Activated naive CD8-positive, alpha-beta T cell treated with anti-CD3 and anti-CD28 coated beads, Interleukin-2, amount 10 ng/mL, durations not matched to agents 7 days and 5 days (primary cell): ENCODE results near the gene TSPAN9. TPM values are rescaled to one million over a fixed set of nuclear protein-coding genes. Genes with fewer than 3 reads are reported as not detected.

ENCODE experiments used
- ATAC-seq: fragments of 150-1000 bp; cut with Tn5 transposase; one replicate; pipeline ENCODE4 v1.10.0; 2021; ENCODE audit warnings: low read depth, moderate library complexity
- POLR2A ChIA-PET: fragments of 350-600 bp; sonication (Branson Sonifier 250); formaldehyde crosslinking; loops from one replicate; lab custom pipeline; 2021; ENCODE audit warnings: antibody characterized with exemption; lab: Charles Lee
- DNase-seq: peaks from one replicate; pipeline ENCODE4 v3.0.0; 2021
- H3K27ac Mint-ChIP-seq: one replicate; pipeline ENCODE4 v1.8.0; 2022; ENCODE audit warnings: mild to moderate bottlenecking, mixed read lengths
- H3K27me3 Mint-ChIP-seq: one replicate; pipeline ENCODE4 v1.8.0; 2022; ENCODE audit warnings: mild to moderate bottlenecking, moderate library complexity, mixed read lengths
- H3K36me3 Mint-ChIP-seq: one replicate; pipeline ENCODE4 v1.8.0; 2021; ENCODE audit warnings: mild to moderate bottlenecking, mixed read lengths
- H3K4me1 Mint-ChIP-seq: one replicate; pipeline ENCODE4 v1.8.0; 2021; ENCODE audit warnings: mixed read lengths
- H3K4me3 Mint-ChIP-seq: one replicate; pipeline ENCODE4 v1.8.0; 2022; ENCODE audit warnings: mild to moderate bottlenecking, moderate library complexity, mixed read lengths
- H3K9me3 Mint-ChIP-seq: one replicate; pipeline ENCODE4 v1.8.0; 2021; ENCODE audit warnings: mixed read lengths
- total RNA-seq, 2 experiments: library from RNA; stranded (reverse); gene quantifications; one replicate each; pipeline ENCODE4 v1.2.3, GENCODE V29; 2021

TSPAN9 gene
- total RNA-seq, 2 experiments from 2014 or later = 0.42 to 0.60 TPM

GRCh38 chr12:3224530-3224903, 147.3 kb downstream of the TSPAN9 start:
- Mint-ChIP-seq H3K36me3 (no peaks in the 10 kb centered on the region), H3K27me3 (no peaks in the 10 kb centered on the region), H3K9me3 (no peaks in the 10 kb centered on the region), H3K4me1 (peaks cover 8% of the 10 kb centered on the region), H3K27ac (no peak overlapping the region), H3K4me3 (no peak overlapping the region)
- ATAC-seq (no peak), DNase-seq (no peak)
- POLR2A ChIA-PET = no interaction called here

GRCh38 chr12:3225154-3225795, 148.1 kb downstream of the TSPAN9 start:
- POLR2A ChIA-PET = no interaction called here
- Mint-ChIP-seq H3K27ac (no peak overlapping the region), H3K4me3 (no peak overlapping the region), H3K4me1 (peaks cover 8% of the 10 kb centered on the region), H3K9me3 (no peaks in the 10 kb centered on the region), H3K36me3 (no peaks in the 10 kb centered on the region), H3K27me3 (peaks cover 3% of the 10 kb centered on the region)
- ATAC-seq (peak; percentile 35), DNase-seq (no peak)

GRCh38 chr12:3225796-3226180, 148.6 kb downstream of the TSPAN9 start:
- Mint-ChIP-seq H3K9me3 (no peaks in the 10 kb centered on the region), H3K27ac (peak overlapping the region; percentile 34), H3K4me1 (peaks cover 6% of the 10 kb centered on the region), H3K27me3 (peaks cover 3% of the 10 kb centered on the region), H3K4me3 (no peak overlapping the region), H3K36me3 (no peaks in the 10 kb centered on the region)
- POLR2A ChIA-PET = no interaction called here
- peak; percentile 18 for ATAC-seq
- no peak for DNase-seq

GRCh38 chr12:3226264-3226663, 149.1 kb downstream of the TSPAN9 start:
- no peaks in the 10 kb centered on the region for H3K36me3 Mint-ChIP-seq
- H3K4me1 Mint-ChIP-seq = peaks cover 6% of the 10 kb centered on the region
- ATAC-seq (no peak), DNase-seq (no peak)
- POLR2A ChIA-PET = no interaction called here
- H3K4me3 Mint-ChIP-seq = no peak overlapping the region
- no peaks in the 10 kb centered on the region for H3K9me3 Mint-ChIP-seq
- H3K27ac Mint-ChIP-seq = peak overlapping the region; percentile 34
- H3K27me3 Mint-ChIP-seq = peaks cover 3% of the 10 kb centered on the region

- no peak for DNase-seq
- peaks cover 5% of the 10 kb centered on the region for H3K27me3 Mint-ChIP-seq
- H3K9me3 Mint-ChIP-seq = no peaks in the 10 kb centered on the region
- no peak overlapping the region for H3K4me3 Mint-ChIP-seq
- no peak overlapping the region for H3K27ac Mint-ChIP-seq
- POLR2A ChIA-PET = no interaction called here
- H3K36me3 Mint-ChIP-seq = no peaks in the 10 kb centered on the region
- no peak for ATAC-seq
- peaks cover 6% of the 10 kb centered on the region for H3K4me1 Mint-ChIP-seq
Measured at GRCh38 chr12:3227076-3227975, 150.1 kb downstream of the TSPAN9 start.

- Mint-ChIP-seq H3K4me3 (no peak overlapping the region), H3K27me3 (peaks cover 5% of the 10 kb centered on the region), H3K4me1 (peaks cover 6% of the 10 kb centered on the region), H3K36me3 (no peaks in the 10 kb centered on the region), H3K27ac (no peak overlapping the region), H3K9me3 (no peaks in the 10 kb centered on the region)
- no peak for DNase-seq
- ATAC-seq = no peak
- POLR2A ChIA-PET = no interaction called here
Measured at GRCh38 chr12:3228552-3228951, 151.4 kb downstream of the TSPAN9 start.

- POLR2A ChIA-PET = no interaction called here
- no peaks in the 10 kb centered on the region for H3K36me3 Mint-ChIP-seq
Measured at GRCh38 chr12:3229577-3229976, 152.4 kb downstream of the TSPAN9 start.

GRCh38 chr12:3230758-3231375, 153.7 kb downstream of the TSPAN9 start:
- no peak for DNase-seq
- H3K36me3 Mint-ChIP-seq = no peaks in the 10 kb centered on the region
- H3K9me3 Mint-ChIP-seq = no peaks in the 10 kb centered on the region

More at GRCh38 chr12:3229577-3229976, 152.4 kb downstream of the TSPAN9 start:
- DNase-seq (no peak), ATAC-seq (no peak)
- peaks cover 6% of the 10 kb centered on the region for H3K4me1 Mint-ChIP-seq
- H3K27ac Mint-ChIP-seq = no peak overlapping the region
- H3K4me3 Mint-ChIP-seq = no peak overlapping the region
- peaks cover 5% of the 10 kb centered on the region for H3K27me3 Mint-ChIP-seq
- no peaks in the 10 kb centered on the region for H3K9me3 Mint-ChIP-seq

GRCh38 chr12:3231399-3231876, 154.3 kb downstream of the TSPAN9 start:
- DNase-seq (no peak), ATAC-seq (no peak)
- Mint-ChIP-seq H3K27me3 (peaks cover 5% of the 10 kb centered on the region), H3K36me3 (no peaks in the 10 kb centered on the region), H3K9me3 (no peaks in the 10 kb centered on the region), H3K4me3 (no peak overlapping the region), H3K4me1 (no peaks in the 10 kb centered on the region), H3K27ac (no peak overlapping the region)
- POLR2A ChIA-PET = no interaction called here

More at GRCh38 chr12:3230758-3231375, 153.7 kb downstream of the TSPAN9 start:
- peaks cover 5% of the 10 kb centered on the region for H3K27me3 Mint-ChIP-seq
- ATAC-seq = no peak
- H3K4me1 Mint-ChIP-seq = peaks cover 1% of the 10 kb centered on the region
- no peak overlapping the region for H3K27ac Mint-ChIP-seq
- no peak overlapping the region for H3K4me3 Mint-ChIP-seq
- POLR2A ChIA-PET = no interaction called here

GRCh38 chr12:3233797-3234196, 156.6 kb downstream of the TSPAN9 start:
- Mint-ChIP-seq H3K4me1 (no peaks in the 10 kb centered on the region), H3K27me3 (peaks cover 7% of the 10 kb centered on the region), H3K27ac (no peak overlapping the region), H3K36me3 (no peaks in the 10 kb centered on the region), H3K4me3 (no peak overlapping the region), H3K9me3 (no peaks in the 10 kb centered on the region)
- DNase-seq = no peak
- ATAC-seq = no peak
- POLR2A ChIA-PET = no interaction called here

GRCh38 chr12:3236345-3237187, 159.4 kb downstream of the TSPAN9 start:
- no peaks in the 10 kb centered on the region for H3K36me3 Mint-ChIP-seq
- no peak overlapping the region for H3K4me3 Mint-ChIP-seq
- DNase-seq (no peak), ATAC-seq (no peak)
- H3K4me1 Mint-ChIP-seq = no peaks in the 10 kb centered on the region
- POLR2A ChIA-PET = no interaction called here
- no peaks in the 10 kb centered on the region for H3K9me3 Mint-ChIP-seq
- peaks cover 4% of the 10 kb centered on the region for H3K27me3 Mint-ChIP-seq
- H3K27ac Mint-ChIP-seq = no peak overlapping the region

GRCh38 chr12:3238196-3238595, 161.0 kb downstream of the TSPAN9 start:
- Mint-ChIP-seq H3K27me3 (peaks cover 2% of the 10 kb centered on the region), H3K4me3 (no peak overlapping the region), H3K27ac (no peak overlapping the region), H3K9me3 (no peaks in the 10 kb centered on the region), H3K4me1 (no peaks in the 10 kb centered on the region), H3K36me3 (no peaks in the 10 kb centered on the region)
- POLR2A ChIA-PET = no interaction called here
- ATAC-seq (no peak), DNase-seq (no peak)

GRCh38 chr12:3241621-3242020, 164.4 kb downstream of the TSPAN9 start:
- ATAC-seq (no peak), DNase-seq (no peak)
- no peaks in the 10 kb centered on the region for H3K4me1 Mint-ChIP-seq
- POLR2A ChIA-PET = no interaction called here
- no peak overlapping the region for H3K27ac Mint-ChIP-seq
- peaks cover 2% of the 10 kb centered on the region for H3K27me3 Mint-ChIP-seq
- H3K36me3 Mint-ChIP-seq = no peaks in the 10 kb centered on the region
- no peak overlapping the region for H3K4me3 Mint-ChIP-seq
- H3K9me3 Mint-ChIP-seq = no peaks in the 10 kb centered on the region
